GM21390 (cell line): ENCODE results near the gene DSTYK.
A peak's percentile ranks its signal among the peaks of the same experiment; 100 is the strongest.

Experiments
- ATAC-seq: cut with Tn5 transposase; IDR thresholded peaks from one replicate; pipeline ENCODE4 v1.9.1; 2021; ENCODE audit not compliant: unreplicated experiment

DSTYK gene

DNA sequence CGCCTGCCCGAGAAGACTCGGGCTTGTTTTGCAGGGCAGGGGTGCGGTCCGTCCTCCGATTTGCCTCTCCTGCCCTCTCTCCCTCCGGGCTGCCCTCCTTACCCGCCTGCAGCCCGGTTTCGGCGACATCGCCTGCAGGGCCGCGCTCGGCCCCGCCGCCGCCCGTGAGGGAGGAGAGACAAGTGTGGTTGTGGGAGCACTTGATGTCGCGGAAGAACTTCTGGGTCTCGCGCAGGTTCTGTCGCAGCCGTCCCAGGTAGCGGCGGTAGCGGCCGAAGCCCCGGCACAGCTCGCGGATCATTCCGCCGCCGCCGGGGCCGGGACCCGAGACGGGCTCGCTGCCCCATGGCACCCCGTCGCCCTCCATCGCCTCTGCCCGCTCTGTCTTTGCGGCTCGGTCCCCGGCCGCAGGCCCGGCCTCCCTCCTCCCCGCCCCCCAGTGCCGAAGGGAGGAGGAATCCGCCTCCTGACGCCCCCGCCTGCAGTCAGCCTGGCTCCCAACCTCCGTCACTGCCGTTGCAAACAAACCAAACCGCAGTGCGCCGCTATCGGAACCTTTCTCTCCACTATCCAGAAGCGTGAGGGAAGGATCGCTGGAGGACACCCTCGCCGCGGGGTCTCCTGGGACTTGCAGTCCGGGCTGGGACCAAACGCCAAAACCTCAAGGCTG lies at the start of gene DSTYK:
Gene DSTYK (minus strand): TSS at position 534 of the 670 bp plus-strand sequence. CDS start 167 bp downstream, at position 367.
- ATAC-seq = peak; percentile 88

DNA sequence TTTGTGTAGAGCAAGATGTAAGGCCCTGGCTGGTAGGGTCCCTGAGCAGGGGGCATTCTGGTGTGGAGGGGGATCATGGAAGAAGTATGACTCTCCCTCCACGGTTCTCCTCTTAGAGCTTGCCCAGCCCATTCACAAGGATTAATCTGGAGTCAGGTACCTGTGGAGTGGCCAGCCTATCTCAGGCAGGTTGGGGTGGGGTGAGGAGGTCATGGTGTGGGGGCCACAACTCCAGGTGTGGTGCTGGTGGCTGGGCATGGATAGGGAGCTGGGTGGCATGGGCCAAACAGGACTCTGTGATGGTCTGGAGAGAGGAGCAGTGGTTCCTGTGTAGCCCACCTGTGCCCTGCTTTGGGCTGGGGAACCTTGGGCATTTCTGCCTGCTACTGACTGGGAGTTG lies 48.5 kb upstream of the DSTYK start:
- ATAC-seq = no peak

- ATAC-seq = no peak
Observed at GRCh38 chr1:205259324-205259832, 47.9 kb upstream of the DSTYK start.

- no peak for ATAC-seq
Observed at GRCh38 chr1:205258719-205259118, 47.2 kb upstream of the DSTYK start.

- no peak for ATAC-seq
Observed at GRCh38 chr1:205258261-205258691, 46.8 kb upstream of the DSTYK start.

DNA sequence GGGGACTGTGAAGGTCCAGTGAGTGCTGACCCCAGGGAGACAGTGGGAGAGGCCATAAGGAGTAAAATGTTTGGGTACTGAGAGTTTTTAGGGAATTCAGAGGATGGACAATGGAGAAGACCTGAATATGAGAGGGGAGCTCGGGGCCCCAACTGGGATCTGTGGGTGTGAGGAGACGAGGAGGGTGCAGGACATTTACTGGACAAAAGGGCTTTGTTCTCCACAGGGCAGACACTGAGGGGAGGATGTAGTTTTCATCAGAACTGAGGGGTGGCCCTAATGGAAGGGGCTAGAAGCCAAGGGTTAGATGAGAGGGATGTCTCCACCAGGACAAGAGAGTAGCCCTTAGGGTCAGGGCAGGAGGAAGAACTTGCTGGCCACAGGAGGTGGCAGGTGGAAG lies 46.2 kb upstream of the DSTYK start:
- ATAC-seq = no peak

GRCh38 chr1:205256951-205257625 lies 45.6 kb upstream of the DSTYK start:
- no peak for ATAC-seq

- ATAC-seq = no peak
Observed at GRCh38 chr1:205255941-205256780, 44.7 kb upstream of the DSTYK start.

DNA sequence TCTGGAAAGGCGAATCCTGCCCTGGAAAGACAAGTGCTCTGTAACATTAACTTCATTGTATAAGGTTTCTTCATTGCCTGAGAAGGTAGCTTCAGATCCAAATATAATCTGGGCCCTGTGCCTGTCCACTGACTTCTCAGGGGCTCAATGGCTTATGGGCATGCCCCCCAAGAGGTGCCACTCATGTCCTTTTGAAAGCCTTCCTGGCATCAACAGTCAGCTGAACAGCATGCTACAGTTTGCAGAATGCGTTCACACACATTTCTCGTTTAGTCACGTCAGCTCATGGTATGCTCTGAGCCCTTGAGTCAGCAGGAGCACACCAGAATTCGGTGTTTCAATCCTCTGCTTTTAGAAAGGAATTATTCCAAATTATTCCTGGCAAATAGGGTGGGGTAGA lies 40.1 kb upstream of the DSTYK start:
- no peak for ATAC-seq

- no peak for ATAC-seq
Observed at GRCh38 chr1:205250699-205251098, 39.2 kb upstream of the DSTYK start.

DNA sequence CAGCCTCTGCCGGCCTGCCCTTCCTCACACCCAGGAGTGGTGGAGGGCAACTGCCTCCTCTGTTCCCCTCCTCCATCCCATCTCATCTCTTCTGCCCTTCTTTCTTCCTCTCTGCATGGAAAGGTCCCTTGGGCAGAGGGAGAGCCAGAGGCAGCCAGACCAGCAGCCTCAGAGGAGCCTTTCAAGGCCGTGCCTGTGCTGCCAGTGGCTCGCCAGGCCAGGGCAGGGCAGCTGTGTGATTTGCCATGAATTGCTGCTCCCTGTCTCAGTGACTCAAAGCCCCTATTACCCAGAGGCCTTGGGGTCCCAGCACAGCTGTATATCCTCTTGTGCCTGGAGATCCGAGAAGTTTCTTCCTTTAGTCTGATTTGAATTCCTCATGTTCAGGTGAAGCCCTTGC lies 38.1 kb upstream of the DSTYK start:
- no peak for ATAC-seq

DNA sequence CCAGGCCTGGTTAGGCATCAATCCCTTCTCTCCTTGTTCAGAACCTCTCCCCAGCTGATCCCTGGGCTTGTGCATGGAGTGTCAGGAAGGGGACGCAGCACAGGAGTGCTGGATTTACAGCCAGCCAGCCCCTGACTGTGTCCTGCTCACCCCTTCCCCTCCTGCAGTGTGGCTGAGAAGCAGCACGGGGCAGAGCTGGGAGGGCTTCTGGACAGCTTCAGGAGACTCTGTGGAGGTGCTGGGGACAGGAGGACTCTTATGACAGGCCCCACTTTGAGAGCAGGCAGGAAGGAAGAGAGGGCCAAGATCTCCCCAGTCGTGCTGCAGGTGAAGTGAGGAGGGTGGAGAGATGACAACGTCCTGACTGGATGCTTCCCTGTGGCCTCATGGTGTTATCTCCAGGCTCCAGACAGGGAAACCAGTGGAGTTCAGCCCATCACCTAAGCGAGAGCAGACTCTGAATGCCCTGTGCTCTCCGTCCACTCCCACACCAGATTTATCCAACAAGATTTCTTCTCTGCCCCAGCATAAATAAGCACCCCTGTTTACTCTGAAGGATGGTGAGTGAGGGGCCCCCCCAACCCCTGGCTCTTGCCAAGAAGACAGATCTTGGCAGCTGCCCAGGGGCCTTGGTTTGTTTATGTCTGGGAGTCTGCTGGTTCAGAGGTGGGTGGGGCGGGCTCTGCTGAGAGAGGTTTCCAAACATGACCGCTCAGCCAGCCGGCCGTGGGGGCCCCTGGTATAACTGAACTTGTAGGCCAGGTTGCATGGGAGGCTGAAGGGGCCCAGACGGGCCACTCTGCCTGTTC lies 37.5 kb upstream of the DSTYK start:
- ATAC-seq = no peak

GRCh38 chr1:205247130-205247921 lies 35.8 kb upstream of the DSTYK start:
- ATAC-seq = no peak

- no peak for ATAC-seq
Observed at GRCh38 chr1:205246351-205247119, 35.0 kb upstream of the DSTYK start.

GRCh38 chr1:205245096-205245495 lies 33.6 kb upstream of the DSTYK start:
- no peak for ATAC-seq

- no peak for ATAC-seq
Observed at GRCh38 chr1:205244384-205244783, 32.9 kb upstream of the DSTYK start.

DNA sequence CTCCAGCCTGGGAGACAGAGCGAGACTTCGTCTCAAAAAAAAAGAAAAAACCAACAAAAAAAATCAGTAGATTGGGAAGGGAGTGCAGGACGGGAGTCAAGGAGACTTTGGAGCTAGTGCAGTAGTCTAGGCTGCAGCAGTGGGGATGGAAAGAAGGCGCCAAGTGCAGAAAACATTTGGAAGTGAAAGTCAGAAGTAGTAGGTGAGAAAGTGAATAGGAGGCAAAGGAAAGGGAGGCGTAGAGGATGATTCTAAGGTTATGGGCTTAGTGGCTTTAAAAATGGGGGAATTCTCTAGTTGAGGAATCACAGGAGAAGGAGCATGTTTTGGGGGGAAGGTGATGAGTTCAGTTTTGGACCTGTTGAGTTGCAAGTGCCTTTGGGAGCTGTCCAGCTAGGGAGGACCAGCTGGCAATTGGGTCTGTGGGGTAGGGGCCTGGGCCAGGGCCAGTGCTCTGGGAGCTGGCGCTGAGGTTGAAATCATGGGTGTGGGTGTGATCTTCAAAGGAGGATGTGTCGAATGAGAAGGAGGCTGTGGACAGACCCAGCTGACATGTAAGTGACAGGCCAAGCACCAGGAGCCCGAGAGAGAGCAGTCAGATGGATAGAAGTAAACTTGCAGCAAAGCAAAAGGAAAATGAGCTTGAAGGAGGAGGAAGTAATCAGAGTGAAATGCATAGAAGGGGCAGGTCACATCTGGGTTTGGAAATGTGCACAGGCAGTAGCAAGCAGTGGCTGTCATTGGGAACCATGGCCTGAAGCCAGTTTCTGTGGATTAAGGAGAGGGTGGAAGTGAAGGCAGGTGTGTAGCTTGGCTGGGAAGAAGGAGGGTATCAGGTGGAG lies 32.1 kb upstream of the DSTYK start:
- ATAC-seq = no peak

GRCh38 chr1:205241366-205242030 lies 30.0 kb upstream of the DSTYK start:
- no peak for ATAC-seq
